Measurements from ENCODE around the gene PAQR6.

DNA sequence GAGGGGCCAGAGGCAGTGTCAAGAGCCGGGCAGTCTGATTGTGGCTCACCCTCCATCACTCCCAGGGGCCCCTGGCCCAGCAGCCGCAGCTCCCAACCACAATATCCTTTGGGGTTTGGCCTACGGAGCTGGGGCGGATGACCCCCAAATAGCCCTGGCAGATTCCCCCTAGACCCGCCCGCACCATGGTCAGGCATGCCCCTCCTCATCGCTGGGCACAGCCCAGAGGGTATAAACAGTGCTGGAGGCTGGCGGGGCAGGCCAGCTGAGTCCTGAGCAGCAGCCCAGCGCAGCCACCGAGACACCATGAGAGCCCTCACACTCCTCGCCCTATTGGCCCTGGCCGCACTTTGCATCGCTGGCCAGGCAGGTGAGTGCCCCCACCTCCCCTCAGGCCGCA is 5.9 kb downstream of the PAQR6 start, which contains the start of gene BGLAP:
- no peak for TF ChIP-seq POLR2A (IDR thresholded peaks at IDR 0.05)
- TF ChIP-seq EP300 (IDR thresholded peaks at IDR 0.05) = no peak
